Rectal smooth muscle tissue (tissue), 1 donor: ENCODE measurements around the gene EZH2.

Experiments used
- H3K27ac ChIP-seq: one replicate; pipeline ENCODE4 v1.7.0; 2013; ENCODE audit warnings: low read depth, low read length, inconsistent platforms
- H3K27me3 ChIP-seq: one replicate; pipeline ENCODE4 v1.7.0; 2013; ENCODE audit warnings: low read length; ENCODE audit not compliant: control insufficient read depth, insufficient read depth
- H3K36me3 ChIP-seq: one replicate; pipeline ENCODE4 v1.7.0; 2013; ENCODE audit warnings: low read length; ENCODE audit not compliant: control insufficient read depth, insufficient read depth
- H3K4me1 ChIP-seq: one replicate; pipeline ENCODE4 v1.7.0; 2013; ENCODE audit warnings: low read length; ENCODE audit not compliant: control insufficient read depth, insufficient read depth
- H3K4me3 ChIP-seq: one replicate; pipeline ENCODE4 v1.7.0; 2013; ENCODE audit warnings: low read length
- H3K9ac ChIP-seq: one replicate; pipeline ENCODE4 v1.7.0; 2013; ENCODE audit warnings: low read length

Gene EZH2

DNA sequence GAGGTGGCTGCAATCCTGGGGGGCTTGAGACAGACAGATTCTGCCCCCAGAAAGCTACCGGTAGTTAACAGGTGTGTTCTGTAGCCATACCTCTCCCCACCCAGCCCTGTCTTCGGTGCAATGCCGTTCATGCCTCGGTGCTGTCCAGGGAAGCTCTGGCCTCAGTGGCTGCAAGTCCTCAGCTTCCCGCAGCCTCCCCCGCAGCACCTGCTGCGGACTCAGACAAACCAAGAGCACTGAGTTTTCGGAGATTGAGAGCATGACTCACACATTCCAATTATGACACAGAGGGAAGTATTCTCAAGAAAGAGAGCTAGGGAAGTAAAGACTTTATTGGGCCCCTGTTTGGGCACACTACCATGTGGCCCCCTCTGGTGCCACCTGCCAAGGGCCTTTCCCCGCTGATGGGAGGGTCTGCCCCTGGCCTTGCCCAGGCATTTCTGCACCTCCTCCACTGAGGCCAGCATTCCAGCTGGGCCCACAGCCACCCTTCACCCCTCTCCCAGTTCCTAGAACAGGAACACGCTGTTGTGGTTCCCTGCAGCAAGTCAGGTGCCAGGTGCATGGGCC lies 30.2 kb upstream of the EZH2 start:
- Histone ChIP-seq H3K4me3 (no peak overlapping the region), H3K4me1 (no peaks in the 10 kb centered on the region), H3K27ac (no peak overlapping the region), H3K27me3 (no peaks in the 10 kb centered on the region), H3K36me3 (no peaks in the 10 kb centered on the region), H3K9ac (no peak overlapping the region)

DNA sequence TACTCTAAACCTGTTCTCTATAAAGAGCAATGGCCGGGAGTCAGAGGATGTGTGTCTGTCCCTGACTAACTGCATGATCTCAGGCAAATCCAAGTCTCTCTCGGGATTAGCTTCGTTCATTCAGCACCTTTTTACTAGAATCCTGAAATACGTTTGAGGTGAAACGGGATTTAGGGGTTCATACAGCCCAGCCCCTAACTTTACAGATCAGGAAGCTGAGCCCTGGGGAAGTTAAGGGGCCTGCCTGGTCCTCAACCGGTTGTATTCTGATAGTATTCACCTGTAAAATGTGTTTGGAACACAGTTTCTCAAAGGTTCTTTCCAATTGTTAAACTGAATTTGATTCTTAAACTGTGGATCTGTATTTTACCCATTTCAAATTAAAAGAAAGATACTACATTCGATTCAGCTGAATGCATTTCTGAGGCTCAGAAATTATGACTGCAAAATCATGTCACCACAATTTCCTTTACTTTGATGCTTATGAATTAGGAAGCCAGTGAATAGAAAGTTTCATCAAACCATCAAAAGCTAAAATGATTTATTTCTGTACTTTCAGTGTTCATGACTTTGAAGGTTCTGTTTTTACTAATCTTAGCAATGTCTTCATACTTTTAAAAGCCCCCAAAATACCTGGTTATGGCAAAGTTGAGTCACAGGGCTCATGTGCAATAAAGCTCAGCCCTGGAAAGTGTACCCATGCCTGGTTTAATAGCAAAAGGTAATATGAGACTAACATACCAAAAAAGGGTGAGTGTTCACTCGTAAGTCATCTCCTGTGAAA lies 28.9 kb upstream of the EZH2 start:
- H3K27ac ChIP-seq, result no peak overlapping the region
- H3K4me3 ChIP-seq, result no peak overlapping the region
- H3K27me3 ChIP-seq, result no peaks in the 10 kb centered on the region
- H3K36me3 ChIP-seq, result no peaks in the 10 kb centered on the region
- no peak overlapping the region for H3K9ac ChIP-seq
- H3K4me1 ChIP-seq, result no peaks in the 10 kb centered on the region

DNA sequence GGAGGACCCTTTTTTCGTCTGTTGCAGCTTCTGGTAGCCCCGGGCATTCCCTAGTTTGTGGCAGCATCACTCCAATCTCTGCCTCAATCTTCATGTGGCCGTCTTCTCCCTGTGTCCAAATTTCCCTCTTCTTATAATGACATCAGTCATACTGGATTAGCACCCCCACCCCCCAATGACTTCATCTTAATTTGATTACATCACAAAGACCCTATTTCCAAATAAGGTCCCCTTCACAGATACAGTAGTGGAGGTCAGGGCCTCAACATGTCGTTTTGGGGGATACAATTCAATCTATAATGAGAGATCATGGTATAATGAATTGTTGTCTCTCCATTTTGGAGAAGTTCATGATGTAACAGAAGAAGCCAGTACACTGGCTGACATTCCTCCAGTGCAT lies 28.1 kb upstream of the EZH2 start:
- Histone ChIP-seq H3K27me3 (no peaks in the 10 kb centered on the region), H3K4me3 (no peak overlapping the region), H3K27ac (no peak overlapping the region), H3K4me1 (no peaks in the 10 kb centered on the region), H3K36me3 (no peaks in the 10 kb centered on the region), H3K9ac (no peak overlapping the region)

GRCh38 chr7:148911626-148912025 lies 27.5 kb upstream of the EZH2 start:
- H3K27ac ChIP-seq, result no peak overlapping the region
- no peaks in the 10 kb centered on the region for H3K27me3 ChIP-seq
- no peak overlapping the region for H3K9ac ChIP-seq
- H3K36me3 ChIP-seq, result no peaks in the 10 kb centered on the region
- H3K4me1 ChIP-seq, result no peaks in the 10 kb centered on the region
- no peak overlapping the region for H3K4me3 ChIP-seq

- Histone ChIP-seq H3K4me1 (no peaks in the 10 kb centered on the region), H3K27ac (no peak overlapping the region), H3K4me3 (no peak overlapping the region), H3K36me3 (no peaks in the 10 kb centered on the region), H3K9ac (no peak overlapping the region), H3K27me3 (no peaks in the 10 kb centered on the region)
Measured at GRCh38 chr7:148909568-148909967, 25.5 kb upstream of the EZH2 start.

GRCh38 chr7:148906707-148907498 lies 22.8 kb upstream of the EZH2 start:
- Histone ChIP-seq H3K27ac (no peak overlapping the region), H3K36me3 (no peaks in the 10 kb centered on the region), H3K9ac (no peak overlapping the region), H3K4me1 (no peaks in the 10 kb centered on the region), H3K27me3 (no peaks in the 10 kb centered on the region), H3K4me3 (no peak overlapping the region)

- Histone ChIP-seq H3K4me3 (no peak overlapping the region), H3K27me3 (no peaks in the 10 kb centered on the region), H3K4me1 (no peaks in the 10 kb centered on the region), H3K9ac (no peak overlapping the region), H3K27ac (no peak overlapping the region), H3K36me3 (no peaks in the 10 kb centered on the region)
Measured at GRCh38 chr7:148905093-148905666, 21.1 kb upstream of the EZH2 start.

DNA sequence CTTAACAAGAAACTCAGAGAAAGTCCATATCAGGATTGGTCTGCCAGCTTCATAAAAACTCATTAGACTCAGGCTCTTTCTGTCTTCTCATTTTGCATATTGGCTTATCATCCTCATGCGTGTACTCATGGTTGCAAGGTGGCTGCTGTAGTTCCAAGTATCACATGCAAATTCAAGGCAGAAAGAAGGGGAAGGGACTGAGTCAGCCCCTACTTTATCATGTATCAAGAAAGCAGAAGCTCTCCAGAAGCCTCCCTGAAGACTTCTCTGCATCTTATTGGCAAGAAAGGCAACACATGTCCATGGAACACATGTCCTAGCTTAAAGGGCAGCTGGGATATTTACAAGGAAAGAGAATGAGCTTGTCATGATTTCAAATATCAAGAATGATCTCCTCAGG lies 19.4 kb upstream of the EZH2 start:
- H3K4me1 ChIP-seq, result no peaks in the 10 kb centered on the region
- H3K27ac ChIP-seq, result no peak overlapping the region
- no peak overlapping the region for H3K4me3 ChIP-seq
- no peaks in the 10 kb centered on the region for H3K27me3 ChIP-seq
- H3K36me3 ChIP-seq, result no peaks in the 10 kb centered on the region
- no peak overlapping the region for H3K9ac ChIP-seq

- Histone ChIP-seq H3K9ac (no peak overlapping the region), H3K27me3 (no peaks in the 10 kb centered on the region), H3K36me3 (no peaks in the 10 kb centered on the region), H3K27ac (no peak overlapping the region), H3K4me1 (no peaks in the 10 kb centered on the region), H3K4me3 (no peak overlapping the region)
Measured at GRCh38 chr7:148901178-148901577, 17.1 kb upstream of the EZH2 start.

DNA sequence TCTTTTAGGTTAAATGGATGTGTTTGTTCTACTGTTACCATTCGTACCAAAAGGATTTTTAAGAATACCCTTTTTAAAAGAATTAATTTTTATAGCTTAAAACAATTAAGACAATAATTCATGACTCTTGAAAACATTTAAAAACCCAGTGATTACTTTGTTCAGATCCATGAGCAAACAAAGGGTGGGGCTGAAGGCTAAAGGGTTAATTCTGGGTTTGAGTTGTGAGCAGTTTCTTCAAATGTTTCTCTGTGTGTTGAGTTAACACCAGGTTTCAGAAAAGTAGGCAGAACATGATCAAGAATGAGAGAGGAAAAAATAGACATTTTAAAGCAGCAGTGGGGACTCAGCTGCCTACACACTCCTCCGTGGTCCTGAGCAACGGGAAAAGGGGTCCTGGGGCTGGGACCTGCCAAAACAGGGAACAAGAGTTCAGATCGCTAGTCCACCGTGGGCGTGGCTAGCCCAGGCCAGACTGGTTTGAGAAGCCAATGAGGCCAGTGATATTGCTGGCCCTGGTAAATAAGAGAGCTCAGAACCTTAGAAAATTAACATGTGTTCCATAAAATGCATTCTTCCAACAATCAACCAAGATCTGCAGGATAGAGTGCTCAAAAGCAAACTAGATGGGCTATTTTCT lies 14.9 kb upstream of the EZH2 start:
- H3K4me3 ChIP-seq, result no peak overlapping the region
- no peaks in the 10 kb centered on the region for H3K4me1 ChIP-seq
- no peak overlapping the region for H3K9ac ChIP-seq
- H3K36me3 ChIP-seq, result no peaks in the 10 kb centered on the region
- no peak overlapping the region for H3K27ac ChIP-seq
- no peaks in the 10 kb centered on the region for H3K27me3 ChIP-seq

GRCh38 chr7:148894591-148894990 lies 10.5 kb upstream of the EZH2 start:
- H3K27me3 ChIP-seq, result no peaks in the 10 kb centered on the region
- H3K36me3 ChIP-seq, result no peaks in the 10 kb centered on the region
- no peaks in the 10 kb centered on the region for H3K4me1 ChIP-seq
- no peak overlapping the region for H3K27ac ChIP-seq
- no peak overlapping the region for H3K9ac ChIP-seq
- no peak overlapping the region for H3K4me3 ChIP-seq

GRCh38 chr7:148893071-148893470 lies 9.0 kb upstream of the EZH2 start:
- H3K27me3 ChIP-seq, result no peaks in the 10 kb centered on the region
- H3K4me3 ChIP-seq, result no peak overlapping the region
- no peaks in the 10 kb centered on the region for H3K4me1 ChIP-seq
- H3K27ac ChIP-seq, result no peak overlapping the region
- H3K36me3 ChIP-seq, result no peaks in the 10 kb centered on the region
- no peak overlapping the region for H3K9ac ChIP-seq
